ENCODE data around the gene MGAT3.

MGAT3 gene

DNA sequence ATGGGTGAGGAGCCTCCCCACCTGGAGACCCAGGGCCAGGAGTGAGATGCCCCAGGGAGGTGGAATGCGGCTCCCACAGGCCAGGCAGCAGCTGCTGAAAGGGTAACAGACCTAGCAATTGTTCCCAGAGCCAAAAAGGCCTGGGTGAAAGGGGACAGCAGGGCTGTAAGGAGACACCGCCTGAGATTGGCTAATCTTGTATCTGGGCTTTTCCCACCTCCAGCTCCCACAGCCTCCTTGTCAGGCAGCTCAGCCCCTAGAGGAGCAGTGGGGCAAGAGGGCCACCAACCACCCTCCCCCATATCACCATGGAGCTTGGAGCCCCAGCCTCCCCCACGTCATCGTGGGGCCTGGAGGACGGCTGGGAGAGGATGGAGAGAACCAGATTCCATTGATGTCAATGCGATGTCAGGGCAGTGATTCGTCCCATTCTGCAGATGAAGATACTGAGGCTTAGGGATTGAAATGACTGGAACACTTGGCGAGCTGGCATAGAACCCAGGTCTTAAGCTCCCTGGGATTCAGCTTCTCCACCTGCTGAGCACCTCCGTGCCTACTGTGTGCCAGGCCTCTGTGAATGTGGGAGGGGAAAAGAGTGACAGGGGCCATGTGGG, 2.9 kb upstream of the MGAT3 start:
- DNase-seq, result no peak

DNA sequence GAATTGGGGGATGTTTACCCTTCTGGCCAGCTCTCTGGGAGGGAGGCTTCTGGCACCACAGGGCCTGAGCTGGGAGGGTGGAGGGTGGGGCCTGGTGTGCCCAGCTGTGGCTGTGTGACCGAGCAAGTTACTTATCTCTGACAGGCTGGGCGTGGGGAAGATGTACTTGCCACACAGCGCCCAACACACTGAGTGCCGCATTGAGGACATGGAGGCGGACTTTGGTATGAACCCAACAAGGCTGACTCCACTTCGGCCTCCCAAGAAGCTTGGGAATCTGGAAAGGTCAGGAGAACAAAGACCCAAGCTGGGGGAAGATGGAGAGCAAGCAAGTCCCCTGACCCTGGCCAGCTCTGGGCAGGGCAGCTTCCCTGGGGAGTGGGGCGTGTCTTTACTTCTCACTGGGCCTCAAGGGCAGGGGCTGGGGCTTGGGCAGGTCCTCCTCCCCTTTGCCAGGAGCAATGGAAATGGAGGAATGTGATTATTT, 2.4 kb upstream of the MGAT3 start:
- no peak for DNase-seq

DNA sequence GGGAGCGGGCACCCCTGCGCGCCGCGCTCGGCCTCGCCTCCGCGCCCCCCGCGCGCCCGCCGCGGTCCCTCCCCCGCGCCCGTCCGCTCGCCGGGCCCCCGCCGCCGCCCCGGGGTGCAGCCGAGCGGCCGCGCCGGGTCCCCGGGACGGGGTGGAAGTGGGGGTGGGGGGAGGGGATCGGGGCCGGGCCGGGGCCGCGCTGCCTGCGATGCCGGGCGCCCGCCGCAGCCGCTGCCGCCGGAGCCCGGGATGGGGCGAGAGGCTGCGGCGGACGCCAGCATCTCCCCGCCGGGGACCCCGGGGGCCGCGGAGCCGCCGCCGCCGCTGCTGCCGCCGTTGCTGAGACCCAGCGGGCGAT, 365 bp downstream of the MGAT3 start:
- DNase-seq, result no peak

DNA sequence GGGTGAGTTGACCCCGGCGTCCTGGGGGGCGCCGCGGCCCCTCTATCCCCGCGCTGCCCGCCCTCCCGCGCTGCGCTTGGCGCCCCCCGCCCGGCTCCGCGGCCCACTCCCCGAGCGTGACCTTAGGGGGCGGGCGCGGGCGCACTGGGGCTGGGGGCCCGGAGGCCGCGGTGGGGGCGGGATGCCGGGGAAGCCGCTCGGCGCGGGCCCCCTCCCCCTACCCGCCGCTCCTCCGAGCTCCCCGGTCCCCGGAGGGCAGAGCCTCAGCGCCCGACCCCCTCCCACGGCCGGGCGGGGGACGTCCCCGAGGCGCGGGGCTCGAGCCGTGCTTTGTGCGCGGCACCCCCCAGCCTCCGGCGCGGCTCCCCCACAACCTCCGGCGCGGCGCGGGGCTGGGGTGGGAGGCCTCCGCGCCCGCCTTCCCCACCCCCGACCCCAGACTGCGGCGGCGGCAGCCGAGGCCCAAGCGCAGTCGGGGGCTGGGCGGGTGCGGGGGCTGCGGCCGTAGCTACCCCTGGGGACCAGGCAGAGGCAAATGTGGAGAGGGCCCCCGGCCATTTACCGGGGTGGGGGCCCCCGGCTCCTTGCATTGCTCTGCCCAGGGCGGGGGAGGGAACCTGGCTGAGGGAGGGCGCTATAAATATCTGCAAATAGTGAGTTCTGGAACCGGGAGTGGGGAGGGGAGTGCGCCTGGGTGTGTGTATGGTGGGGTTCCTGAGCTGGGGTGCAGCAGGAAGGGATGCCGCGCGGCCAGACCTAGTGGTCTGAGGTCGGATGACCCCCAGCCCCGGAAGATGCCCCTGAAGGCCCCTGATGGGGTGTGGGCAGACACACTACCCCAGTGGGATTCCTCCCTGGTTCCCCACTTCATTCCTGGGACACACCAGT, 988 bp downstream of the MGAT3 start:
- no peak for DNase-seq

DNA sequence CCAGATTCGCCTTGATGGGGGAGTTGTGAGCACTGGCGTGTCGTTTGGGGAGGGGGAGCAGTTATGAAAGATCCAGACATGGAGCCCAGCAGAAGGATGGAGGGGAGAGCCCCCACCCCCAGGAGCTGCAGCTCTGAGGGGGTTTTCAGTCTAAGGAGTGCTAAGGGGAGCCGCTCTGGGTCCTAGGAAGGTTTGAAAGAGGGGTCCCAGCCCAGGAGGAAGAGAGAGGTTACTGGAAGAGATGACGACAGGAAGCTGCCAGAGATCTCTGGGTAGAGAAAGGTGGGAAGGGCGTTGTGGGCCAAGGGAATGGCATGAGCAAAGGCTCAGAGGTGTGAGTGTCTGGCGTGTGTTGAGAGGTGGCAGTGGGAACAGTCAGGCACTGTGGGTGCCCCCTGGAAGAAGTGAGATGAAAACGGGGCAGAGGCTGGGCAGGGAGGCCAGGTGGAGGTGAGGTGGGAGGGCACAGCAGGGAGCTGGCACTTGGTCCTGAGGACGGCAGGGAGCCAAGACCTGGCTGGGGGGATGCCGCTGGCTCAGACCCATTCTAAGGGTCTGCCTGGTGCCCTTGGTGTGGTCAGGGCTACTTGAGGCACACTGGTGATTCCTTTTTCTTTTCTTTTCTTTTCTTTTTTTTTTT, 1.8 kb downstream of the MGAT3 start:
- no peak for DNase-seq

DNA sequence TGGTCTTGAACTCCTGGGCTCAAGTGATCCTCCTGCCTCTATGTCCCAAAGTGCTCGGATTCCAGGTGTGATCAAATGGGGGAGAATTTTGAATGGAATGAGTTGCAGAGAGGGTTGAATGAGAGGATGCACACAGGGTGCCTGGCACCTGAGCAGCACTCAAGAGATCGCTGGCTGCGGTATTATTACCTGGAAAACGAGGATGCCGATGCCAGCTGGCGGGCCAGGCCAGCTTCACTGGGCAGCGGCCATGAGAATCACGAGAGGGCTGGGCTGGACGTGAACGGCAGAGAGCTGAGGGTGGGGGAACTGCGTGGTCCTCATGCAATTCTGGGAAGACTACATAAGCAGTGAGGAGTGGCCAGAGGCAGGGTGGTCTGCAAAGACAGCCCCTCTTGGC, 2.9 kb downstream of the MGAT3 start:
- no peak for DNase-seq

DNA sequence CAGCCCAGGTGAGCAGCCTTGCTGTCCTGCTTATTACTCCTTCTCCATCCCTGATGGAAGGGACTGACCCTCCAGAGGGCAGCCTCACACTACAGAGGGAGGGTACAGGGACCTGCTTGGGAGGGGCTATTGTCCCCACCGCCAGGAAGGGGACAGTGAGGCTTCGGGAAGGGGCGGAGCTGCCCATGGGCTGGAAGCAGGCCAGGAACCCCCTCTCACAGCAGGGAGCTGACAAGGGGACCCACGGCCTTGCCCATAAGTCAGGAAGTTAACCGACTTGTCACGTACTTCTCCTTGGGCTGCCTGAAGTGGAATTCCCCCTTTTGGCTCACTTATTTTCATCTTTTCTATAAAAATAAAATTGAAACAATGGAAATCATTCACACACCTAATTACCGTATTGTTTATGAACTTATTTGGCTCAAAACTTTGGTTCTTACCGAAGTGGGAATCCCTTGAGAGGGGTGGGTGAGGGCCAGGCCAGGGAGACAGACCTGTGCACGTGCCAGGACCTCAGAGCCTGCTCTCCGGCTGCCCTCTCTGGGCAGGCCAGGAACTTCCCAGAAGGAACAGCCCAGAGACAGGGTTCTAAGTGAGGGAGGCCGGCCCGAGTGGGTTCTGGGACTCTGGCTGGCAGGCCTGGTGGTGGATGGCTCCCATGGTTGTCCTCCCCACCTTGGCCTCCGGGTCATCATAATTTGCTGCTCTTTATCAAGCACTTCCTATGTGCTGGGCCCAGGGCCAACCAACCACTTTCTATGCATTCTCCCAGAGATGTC, 5.8 kb downstream of the MGAT3 start:
- DNase-seq, result peak in 1 of 2 donors; percentile 36

DNA sequence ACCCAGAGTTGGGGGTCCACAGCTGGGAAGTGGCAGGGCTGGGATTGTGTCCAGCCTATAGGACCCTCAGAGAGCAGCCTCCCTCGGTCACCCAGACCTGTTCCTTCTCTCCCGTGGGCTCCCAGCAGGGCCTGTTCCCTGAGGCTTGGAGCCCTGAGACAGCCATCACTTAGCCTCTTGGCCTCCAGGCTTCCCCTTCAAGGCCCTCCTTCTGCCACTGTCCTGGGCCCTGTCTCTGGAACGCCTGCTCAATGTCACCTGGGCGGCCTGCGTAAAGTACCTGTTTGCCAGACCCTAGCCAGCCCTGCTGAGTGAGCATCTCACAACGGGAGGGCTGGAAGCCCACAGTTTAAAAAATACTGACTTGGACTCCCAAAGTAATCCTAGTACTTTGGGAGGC, 6.5 kb downstream of the MGAT3 start:
- DNase-seq, result no peak

DNA sequence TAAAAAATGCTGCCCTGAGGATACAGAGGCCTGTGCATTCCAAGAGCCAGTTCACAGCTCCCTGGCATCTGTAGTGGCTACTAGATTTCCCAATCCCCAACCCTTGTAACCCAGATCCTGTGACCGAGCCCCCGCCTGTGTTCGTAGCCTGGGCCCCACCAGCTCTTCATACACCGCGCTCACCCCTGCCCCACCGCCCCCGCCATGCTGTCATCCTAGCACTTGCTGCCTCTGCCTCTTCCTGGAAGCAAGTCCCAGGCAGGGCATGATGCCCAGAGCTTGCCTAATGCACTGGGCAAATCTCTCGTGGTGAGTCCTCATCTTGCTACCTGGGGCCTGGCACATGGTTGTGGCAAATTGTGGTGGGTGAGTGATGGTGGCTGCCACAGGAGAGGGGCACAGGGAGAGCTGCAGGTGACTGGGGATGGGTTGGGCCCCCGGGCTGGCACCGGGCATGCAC, 7.1 kb downstream of the MGAT3 start:
- peak; percentile 49 to 54 for DNase-seq

DNA sequence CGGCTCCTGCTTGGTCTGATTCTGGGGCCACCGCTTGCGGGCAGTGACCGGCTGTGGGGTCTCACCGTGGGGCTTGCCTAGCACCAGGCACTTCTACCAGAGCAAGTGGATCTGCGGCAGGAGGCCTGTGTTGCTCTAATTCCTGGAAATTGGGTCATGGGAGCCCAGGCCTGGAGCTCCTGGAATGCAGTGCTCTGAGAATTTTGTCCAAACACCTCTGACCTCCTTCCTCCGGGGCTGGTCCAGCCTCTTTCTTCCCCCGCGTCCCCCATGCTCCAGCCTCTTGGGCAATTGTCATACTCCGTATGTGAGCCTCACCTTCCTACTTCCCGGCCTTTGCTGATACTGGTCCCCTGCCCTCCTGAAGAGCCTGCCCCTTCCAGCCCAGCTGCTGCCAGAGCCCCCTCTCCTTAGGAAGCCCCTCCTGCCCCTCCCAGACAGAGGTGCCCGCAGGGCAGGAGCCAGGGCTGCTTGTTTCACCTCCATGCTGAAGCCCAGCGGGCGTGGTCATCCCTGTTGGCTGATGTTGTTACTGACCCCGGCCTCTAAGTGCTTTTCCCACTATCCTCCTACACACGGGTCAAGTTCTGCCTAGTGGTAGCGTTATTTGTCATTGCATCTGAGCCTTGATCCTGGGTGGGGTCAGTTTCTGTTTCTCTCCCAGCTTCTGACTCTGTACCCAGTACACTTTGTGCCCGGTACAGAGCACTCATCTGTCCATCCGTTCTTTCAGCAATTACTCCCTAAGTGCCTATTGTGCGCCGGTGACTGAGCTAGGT, 9.6 kb downstream of the MGAT3 start:
- peak; percentile 34 to 45 for DNase-seq

DNA sequence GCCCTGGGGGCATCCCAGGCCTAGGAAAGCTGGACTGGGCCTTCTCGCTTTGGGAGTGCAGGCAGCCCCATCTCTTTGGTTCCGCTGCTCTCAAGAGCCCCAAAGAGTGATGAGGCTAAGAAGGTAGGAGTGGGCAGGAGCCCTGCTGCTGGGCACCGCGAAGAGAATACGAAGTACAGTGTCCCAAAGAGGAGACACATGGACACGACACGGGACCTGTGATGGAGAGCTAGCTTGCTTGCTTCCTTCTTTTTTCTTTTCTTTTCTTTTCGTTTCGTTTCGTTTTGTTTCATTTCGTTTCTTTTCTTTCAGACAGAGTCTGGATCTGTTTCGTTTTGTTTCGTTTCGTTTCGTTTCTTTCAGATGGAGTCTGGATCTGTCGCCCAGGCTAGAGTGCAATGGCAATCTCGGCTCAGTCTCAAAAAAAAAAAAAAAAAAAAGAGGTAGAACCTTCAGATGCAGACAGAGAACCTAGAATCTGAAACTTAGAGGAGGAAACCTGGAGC, 10.6 kb downstream of the MGAT3 start:
- DNase-seq, result no peak

DNA sequence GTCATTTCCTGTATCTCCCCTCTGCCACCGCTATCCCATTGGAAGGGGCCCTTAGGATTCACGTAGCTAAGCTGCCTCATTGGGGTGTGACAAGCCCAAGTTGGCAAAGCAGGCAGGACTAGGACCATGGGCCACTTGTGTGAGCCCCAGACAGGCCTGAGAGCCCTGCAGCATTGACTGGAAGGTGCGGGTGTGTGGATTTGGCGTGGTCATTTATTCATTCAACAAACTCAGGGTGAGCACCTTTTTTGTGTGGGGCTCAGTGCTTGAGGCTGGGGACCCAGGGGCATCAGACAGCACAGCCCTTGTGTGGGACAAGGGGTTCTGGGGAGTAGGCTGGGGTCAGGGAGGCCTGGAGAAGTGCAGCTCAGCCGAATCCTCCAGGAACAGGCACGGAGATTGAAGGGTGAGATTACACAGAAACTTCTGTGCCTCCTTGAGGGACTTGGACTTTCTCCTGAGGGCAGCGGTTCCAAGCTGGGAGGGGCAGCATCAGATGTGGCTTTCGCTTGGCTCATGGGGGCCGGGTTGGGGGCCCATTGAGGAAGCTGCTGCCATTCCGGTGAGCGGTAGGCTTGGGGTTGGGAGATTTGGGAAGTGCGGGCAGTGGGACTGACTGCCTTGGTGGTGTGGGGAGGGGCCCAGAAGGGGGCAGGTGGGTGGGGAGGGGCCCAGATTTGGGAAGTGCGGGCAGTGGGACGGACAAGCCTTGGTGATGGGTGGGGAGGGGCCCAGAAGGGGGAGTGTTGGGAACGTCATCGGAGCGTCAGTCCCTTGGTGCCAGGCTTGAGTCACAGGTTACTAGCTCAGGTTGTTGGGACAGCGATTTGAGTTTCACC, 11.9 kb downstream of the MGAT3 start:
- peak in 1 of 2 donors; percentile 26 for DNase-seq

DNA sequence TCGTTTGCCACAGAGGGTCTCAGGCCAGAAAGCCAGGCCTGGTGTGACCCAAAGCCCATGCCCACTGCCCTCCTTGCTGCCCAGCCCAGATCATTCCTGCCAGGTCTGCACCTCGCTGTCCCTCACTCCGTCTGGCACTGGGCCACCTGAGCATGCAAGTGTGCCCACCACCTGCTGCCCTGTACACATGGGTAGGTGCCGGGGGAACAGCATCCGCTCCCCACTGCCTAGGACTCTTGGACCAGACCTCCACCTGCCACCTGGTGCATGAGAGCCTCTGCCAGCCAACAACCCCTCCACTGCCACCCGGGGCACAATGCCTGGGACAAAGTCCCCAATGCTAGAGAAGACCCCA, 12.5 kb downstream of the MGAT3 start:
- DNase-seq, result no peak

DNA sequence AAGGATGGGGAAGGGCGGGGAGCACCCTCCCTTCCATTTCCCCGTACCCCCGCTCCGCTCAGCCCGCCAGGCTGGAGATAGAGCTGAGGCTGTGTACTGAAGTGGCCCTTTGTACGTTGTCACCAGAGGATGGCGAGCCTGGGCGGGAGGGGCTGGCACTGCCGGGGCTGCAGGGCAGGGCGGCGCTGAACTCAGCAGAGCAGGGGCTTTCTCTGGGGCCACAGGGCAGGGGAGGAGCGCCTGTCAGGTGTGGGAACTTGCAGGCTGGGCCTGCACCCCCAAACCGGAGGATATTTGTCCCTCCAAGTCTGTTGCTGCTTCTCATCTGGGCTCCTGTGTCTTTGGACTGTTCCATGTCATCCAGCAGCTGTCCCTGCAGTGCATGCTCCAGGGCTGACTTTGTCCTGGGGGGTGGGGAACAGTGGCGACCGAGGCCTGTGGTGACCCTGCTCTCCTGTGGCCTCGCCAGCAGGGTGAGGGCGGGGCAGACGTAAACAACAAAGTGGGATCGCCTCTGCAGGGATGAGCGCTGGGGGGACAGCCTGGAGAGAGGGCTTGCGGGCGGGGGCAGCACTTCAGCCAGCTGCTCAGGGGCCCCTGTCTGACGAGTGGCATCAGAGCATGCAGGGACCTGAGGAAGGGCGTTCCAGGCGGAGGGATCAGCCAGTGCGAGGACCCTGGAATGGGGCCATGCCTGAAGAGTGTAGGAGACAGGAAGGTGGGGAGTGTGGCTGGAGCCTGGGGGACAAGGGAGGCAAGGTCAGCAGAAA, 13.1 kb downstream of the MGAT3 start:
- DNase-seq, result no peak

DNA sequence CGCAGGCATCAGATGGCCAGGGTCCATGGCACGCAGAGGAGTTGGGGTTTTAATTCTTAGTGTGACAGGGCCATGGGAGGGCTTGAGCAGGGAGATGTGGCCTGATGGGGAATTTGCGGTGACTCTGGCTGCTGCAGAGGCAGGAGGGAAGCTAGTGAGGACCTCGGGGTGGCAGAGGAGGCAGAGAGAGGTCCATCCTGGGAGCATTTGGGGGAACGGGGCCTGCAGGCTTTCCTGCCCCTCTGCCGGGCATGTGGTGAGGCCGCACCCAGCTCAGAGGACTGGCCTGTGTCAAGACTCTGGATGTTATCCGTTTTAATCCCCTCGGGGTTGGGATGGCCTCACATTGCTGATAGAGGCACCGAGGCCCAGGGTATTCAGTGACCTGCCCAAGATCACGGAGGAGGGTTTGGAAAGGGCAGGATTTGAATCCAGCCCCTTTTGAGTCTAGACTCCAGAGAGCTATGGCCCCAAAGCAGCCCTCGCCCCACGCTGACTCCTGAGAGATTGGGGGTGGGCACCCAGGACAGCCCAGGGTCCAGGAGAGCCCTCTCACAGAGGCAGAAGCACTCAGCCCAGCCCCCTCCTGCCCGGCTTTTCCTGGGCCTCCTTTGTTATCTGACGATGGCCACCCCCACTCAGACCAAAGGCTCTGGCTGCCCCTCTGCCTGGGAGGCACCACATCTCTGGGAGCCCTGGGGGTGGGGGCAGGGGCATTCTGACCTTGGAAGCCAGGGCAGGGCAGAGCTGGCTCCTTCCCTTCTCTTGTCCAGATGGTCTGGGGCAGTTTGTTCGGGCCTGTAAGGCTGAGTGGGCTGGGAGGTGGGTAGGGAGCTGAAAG, 13.9 kb downstream of the MGAT3 start:
- DNase-seq, result no peak

DNA sequence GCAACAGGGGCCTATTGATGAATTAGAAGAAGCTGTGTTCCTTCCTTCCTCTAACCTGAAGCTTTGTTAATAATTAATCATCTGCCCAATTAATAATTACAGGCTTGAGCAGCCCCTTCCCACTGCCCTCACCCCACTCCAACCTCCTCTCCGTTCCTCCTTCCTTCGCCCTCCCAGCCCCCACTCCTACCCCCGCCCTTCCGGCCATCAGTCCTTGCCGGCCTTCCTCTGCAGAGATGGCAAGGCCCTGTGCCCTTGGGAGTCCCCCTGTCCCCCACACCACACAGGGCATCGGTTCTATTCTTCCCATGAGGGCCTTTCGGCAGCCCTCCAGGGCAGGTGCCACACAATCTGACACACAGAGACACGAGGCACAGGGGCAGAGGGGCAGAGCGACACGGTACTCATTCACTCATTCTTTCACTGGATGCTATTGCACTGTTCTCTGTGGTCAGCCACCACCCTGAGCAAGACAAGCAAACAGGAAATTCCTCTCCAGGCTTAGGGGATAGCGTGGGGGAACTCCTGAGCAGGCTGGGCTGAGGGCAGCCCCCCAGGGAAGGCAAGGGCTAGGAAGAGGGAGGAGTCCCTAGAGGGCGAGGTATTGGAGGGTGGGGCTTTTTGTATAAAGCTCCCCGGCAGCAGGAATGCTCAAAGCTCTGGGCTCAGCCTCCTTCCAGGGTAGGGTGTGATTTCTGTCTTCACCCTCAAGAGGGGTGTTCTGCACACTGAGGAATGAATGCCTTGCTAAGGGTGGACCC, 14.7 kb downstream of the MGAT3 start:
- peak; percentile 54 to 55 for DNase-seq

DNA sequence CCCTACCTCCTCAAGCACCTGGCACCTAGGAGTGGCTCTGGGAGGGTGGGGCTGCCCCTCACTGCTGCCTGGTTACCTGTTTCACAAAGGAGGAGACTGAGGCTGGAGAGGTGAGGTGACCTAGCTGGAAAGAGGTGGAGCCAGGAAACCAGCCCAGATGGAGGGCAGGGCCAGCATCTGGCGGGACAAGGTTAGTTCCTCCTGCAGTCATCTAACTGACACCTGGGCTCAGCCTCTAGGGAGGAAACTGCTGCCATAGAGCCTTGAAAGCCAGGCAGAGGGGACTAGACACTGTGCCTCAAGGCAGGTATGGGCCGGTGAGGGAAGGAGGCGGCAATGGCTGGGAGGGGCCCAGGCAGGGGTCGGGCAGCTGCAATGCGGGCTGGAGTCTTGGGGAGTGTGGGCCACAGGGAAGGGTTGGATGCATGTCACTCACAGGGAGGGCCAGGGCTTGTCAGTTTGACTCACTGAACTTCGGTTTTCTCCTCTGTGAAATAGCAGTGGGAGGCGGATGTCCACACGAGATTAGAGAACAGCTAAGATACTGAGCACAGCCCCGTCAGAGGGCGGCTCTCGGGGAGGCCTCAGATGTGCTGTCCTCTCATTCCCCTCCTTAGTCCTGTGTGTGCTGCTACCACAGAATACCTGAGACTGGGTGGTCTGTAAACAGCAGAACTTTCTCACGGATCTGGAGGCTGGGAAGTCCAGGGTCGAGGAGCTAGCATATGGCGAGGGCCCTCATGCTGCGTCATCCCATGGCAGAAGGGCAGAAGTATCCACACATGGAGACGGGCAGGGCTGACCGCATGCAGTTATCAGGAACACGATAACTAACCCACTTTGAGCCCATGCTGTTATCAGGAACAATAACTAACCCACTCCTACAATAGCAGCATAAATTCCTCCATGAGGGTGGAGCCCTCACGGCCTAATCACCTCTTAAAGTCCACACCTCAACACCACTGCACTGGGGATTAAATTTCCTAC, 16.1 kb downstream of the MGAT3 start:
- peak; percentile 40 to 74 for DNase-seq
